Activated T-helper 1 cell treated with Interleukin-2 at 50 U/mL for 16 hours (primary cell): ENCODE measurements around the gene MIAT.

Experiments used
- DNase-seq: peaks from one replicate; pipeline ENCODE4 v3.0.0-alpha.2; 2020; ENCODE audit warnings: low read depth

The MIAT gene

DNA sequence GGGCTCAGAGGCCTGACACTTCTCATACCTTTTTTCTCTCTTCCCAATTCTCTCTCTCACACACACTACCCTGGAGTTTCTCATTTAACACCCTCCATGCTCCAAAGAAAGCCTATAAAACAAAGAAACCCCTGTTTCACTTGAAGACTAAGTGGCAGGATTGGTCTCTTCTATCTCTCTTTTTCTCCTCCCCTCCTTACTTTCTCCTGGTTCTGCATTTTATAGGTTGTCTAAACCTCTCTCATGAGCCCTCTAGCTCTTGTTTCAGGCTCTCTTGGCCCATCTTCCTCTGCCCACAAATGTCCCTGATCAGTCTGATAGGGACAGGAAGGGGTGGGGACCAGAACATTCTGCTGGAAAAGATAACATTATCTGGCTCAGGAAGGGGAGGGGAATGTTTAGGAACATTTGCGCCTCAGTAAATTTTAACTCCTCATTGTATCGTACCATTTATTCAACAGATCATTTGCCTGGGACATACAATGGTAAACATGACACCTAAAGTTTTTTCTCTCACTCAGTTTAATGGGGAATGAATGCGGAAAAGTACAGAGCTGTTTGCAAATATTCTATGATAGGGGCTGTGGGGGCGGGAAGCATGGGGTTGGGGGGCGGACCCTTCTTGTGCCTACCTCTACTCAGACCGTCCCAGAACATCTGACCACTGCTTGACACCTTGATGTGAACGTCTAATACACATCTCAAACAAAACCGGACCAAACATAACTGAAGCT lies 24.8 kb upstream of the MIAT start:
- DNase-seq, result no peak

- no peak for DNase-seq
Measured at GRCh38 chr22:26634189-26634588, 23.2 kb upstream of the MIAT start.

DNA sequence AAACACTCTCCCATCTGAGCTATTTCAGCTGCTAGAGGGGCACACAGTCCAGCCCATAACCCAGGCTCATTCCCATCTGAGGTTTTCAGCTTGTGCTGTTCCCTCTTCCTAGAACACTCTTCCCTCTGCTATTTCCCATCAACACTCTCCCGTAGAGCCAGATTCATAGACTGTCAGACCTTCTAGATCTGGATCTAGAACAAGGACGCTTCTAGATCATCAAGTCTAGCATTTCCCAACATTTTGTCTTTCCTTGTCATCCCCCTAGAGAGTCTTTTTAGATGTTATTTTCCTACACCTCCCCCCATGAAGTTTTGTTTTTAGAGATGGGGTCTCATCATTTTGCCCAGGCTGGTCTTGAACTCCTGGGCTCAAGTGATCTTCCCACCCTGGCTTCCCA lies 22.3 kb upstream of the MIAT start:
- no peak for DNase-seq

DNA sequence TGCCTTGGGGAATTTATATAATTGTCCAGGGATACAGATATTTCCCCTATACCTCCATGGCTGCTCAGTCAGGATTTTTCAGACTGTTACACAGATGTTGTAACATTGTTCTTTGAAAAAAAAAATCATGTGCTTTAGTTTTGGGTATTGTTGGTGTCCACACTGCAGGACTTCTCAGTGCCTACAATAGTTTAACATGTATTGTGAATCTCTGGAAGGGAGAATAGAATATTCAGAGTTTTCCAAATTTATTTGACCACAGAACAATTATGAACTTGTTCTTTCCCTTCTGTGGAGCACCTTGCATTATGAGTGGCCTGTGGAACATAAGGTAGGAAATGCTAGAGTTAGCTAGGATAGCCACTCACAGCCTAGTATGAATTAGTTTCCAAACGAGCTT lies 21.1 kb upstream of the MIAT start:
- no peak for DNase-seq

- DNase-seq, result peak; percentile 63
Measured at GRCh38 chr22:26642465-26643417, 14.6 kb upstream of the MIAT start.

DNA sequence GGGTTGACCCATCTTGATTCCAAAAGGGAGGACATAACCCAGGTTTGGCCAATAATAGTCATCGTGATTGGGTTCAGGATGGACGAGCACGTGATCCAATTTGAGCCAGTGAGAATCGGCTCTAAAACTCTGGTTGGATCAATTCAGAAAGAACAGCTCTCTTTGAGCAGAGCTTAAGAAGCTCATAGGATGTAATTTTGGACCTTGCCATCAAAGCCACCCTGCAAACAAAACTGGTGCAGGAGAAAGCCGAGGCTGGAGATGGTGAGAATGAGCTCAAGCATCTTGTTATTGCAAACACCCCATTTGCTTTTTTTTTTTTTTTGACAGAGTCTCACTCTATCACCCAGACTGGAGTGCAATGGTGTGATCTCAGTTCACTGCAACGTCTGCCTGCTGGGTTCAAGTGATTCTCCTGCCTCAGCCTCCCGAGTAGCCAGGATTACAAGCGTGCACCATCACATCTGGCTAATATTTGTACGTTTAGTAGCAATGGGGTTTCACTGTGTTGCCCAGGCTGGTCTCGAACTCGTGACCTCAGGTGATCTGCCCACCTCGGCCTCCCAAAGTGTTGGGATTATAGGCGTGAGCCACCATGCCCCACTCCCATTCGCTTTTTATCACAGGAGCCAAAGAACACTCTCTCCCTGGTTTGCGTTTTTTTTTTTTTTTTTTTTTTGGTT lies 13.8 kb upstream of the MIAT start:
- no peak for DNase-seq

GRCh38 chr22:26646158-26646557 lies 11.2 kb upstream of the MIAT start:
- DNase-seq, result no peak

DNA sequence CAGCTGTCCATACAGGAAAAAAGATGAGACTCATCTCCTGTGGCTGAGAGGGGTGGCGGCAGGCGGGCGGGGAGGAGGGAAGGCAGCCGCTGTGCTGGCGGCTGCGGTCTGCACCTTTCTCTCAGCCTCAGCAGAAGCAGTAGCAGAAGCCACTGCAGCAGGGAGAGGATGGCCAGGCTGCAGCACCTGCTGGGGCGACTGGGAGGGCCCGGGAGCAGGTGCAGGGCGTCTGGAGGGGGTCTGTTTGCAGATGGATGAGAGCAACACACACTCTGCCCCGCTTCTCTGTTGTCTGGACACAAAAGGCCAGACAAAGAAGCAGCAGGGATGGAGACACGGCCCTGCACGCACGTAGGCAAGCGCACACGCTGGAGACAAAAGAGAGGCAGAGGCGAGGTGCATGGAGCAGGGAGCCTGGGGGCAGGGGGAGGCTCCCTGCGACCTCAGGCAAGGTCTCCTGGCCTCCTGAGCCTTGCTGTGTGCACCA lies 9.3 kb upstream of the MIAT start:
- peak; percentile 30 for DNase-seq

DNA sequence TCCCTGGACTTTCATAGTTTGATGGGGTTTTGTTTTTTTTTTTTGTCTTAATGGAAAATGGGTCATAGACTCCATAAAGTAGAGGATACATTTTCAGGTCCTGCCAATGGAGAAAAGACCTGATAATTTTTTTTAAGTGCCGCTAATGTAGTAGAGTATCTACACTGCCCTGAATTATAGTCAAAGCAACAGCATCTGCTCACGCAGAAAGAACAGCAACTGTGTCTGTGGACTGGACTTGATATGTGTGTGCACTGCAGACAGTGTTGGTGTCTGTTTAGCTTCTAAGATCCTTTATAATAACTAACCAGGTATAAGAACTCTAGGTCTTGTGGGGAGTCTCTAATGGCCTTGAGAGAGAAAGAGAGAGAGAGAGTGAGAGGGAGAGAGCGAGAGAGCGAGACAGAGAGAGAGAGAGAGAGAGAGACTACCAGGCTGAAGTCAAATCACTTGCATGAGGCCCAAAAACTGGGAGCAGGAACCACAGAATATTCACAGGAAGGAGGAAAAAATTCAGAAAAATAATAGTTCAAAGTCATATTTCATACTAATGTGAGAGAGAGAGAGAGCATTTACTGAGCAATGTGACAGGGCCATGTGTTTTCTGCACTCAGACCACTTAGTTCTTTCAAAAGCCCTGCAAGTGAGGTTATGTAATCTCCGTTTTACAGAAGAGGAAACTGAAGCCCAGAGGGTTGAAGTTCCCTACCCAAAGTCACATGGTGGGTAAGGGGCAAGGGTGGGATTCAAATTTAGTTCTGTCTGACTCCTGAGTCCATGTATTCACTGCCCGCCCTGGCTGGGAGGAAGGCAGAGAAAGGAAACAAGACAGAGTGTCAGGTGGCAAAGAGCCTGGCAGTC lies 8.6 kb upstream of the MIAT start:
- no peak for DNase-seq

- no peak for DNase-seq
Measured at GRCh38 chr22:26650722-26651421, 6.5 kb upstream of the MIAT start.

GRCh38 chr22:26651815-26652214 lies 5.6 kb upstream of the MIAT start:
- DNase-seq, result no peak

- no peak for DNase-seq
Measured at GRCh38 chr22:26658161-26658560, 773 bp downstream of the MIAT start.

DNA sequence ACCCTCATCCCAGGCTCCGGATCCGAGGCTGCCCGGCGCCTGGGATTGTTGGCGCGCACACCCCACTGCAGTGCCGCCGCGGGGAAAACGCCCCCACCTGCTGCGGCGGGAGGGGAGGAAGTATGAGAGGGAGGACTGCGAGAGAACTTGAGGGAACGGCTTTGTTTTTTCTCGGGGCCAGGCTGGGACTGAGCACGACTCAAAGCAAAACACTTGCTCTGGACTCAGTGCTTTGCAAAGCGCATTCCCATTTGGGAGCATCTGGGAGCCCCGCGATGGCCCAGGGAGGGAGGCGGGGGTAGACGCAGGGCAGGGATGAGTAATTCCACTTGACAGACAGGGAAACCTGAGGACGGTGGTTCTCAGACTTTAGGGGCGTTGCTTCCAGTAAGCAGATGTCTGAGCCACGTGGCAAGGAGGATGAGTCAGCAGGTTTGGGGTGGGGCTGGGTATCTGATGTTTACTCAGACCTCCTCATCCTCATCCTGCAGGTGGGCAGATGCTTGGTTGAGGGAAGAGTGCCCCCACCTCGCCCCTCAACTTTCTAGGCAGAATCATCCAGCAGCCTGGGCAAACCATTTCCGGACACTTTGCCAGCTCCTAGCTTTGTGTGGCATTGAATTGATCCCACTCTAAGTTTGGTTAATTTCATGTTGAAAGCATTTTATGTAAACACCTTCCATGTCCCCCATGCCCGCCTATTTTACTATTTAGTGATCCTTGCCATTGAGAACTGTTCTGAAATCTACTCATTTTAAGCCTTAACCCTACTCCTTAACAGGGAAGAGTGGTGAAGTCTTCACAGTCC lies 1.5 kb downstream of the MIAT start:
- DNase-seq, result peak; percentile 61

DNA sequence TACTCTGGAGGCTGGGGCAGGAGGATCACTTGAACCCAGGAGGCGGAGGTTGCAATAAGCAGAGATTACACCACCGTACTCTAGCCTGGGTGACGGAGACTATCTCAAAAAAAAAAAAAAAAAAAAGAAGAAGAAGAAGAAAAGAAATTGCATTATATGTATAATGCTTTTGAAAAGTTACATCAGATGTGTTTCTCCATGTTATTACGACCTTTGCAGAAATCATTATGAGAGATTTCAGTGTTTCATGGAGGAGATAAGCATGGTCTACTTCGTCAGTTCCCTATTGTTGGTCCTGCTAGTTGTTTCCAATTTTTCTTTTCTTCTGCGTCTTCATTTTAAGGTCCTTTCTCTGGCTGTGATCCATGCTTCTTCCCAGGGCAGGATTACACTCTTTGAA lies 3.0 kb downstream of the MIAT start:
- no peak for DNase-seq

DNA sequence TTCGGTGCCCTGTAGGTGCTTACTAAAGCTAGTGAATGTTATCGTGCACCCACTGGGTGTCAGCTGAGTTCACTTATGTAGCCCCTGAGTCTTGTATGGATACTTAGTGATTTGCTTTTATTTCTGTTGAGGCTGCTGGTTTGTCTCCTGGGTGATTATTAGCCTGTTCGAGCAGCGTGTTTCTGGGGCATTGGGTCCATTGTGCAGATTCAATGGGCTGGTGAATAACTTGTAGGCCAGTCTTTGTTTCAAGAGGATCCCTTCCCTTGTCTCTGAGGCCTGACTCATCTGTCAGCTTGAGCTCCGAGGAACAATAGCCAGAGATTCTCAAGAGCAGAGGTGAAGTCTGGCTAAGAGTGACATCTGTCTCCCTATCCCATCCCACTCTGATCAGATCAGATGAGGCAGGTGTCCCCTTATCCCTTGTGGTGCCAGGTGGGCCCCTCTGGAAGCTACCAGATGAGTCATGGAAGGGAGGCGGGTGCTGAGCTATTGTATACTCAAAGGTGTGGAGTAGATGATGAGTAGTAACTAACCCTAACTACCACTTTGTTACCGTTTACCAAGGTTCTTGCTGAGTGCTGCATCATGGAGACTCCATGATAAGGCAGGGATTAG lies 3.7 kb downstream of the MIAT start:
- DNase-seq, result no peak

DNA sequence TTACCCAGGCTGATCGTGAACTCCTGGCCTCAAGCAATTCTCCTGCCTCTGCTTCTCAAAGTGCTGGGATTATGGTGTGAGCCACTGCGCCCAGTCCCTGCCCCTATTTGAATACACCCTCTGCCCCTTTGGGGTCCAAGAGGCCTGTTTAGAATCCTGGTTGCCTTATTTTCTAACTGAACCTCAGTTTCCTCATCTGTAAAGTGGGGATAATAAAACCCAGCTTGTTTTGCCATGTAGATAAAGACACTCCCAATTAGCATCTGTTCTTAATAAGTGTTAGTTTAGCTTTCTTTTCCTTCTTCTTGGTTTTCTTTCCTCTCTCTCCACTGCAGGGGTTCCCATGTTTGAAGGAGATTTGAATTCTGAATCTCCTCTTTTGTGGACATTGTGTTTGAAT lies 4.8 kb downstream of the MIAT start:
- no peak for DNase-seq

DNA sequence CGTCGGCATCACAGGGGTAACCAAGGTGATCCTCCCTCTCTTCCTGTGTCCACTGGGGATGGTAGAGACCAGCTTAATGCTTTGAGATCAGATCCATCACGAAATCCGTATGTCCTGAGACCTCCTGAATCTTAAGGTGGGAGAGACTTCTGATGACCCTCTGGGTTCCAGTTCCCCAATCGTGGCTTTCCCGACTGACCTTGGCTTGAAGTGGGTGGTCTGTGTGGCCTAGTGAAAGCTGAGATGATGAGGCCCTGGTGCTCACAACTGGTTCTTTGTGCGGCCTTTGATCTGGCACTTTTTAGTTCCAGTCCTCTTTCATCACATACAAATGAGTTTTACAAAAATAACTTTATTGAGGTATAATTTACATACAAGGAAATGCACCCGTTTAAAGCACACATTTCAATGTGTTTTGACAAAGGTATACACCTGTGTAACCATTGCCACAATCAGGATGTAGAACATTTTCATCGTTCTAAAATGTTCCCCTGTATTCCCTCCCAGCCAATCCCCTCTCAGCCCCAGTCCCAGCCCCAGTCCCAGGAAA lies 6.1 kb downstream of the MIAT start:
- DNase-seq, result no peak

- no peak for DNase-seq
Measured at GRCh38 chr22:26665813-26666231, 8.4 kb downstream of the MIAT start.

- no peak for DNase-seq
Measured at GRCh38 chr22:26667140-26667539, 9.8 kb downstream of the MIAT start.
